Measurements from ENCODE around the gene PIGZ. TPM values are rescaled to one million over a fixed set of nuclear protein-coding genes. Genes with fewer than 3 reads are reported as not detected.

PIGZ gene
- total RNA-seq, 1 experiment from 2014 or later = 0.15 TPM

DNA sequence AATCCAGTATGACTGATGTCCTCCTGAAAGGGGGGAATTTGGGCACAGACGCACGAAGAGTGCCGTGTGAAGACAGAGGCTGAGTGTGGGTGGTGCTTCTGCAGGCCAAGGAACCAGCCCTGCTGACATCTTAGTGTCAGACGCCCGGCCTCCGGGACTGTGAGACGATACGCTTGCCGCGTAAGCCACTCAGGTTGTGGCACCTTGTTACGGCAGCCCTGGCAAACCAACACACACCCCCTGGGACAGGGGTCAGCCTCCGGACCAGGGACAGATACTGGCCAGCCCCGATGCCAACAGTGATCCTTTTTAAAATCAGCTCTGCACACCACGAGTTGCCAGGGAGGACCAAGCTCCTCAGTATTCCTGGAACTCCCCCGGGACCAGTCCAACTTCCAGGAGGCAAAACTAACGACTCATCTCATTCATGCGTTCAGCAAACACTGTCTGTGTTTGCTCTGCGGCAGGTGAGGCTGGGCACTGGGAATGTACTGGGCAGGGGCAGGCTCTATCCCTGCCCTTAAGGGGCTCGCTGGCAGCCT is 21.2 kb upstream of the PIGZ start:
- no peak overlapping the region for H3K27ac Mint-ChIP-seq
- H3K4me3 Mint-ChIP-seq = no peak overlapping the region
- no peak overlapping the region for H2AK5ac ChIP-seq (ENCODE audit: insufficient read length, low read length)
- no peak overlapping the region for H3K9ac ChIP-seq (ENCODE audit: extremely low read depth, insufficient read length, low read length)
- H3K79me1 ChIP-seq (ENCODE audit: insufficient read depth, low read depth, low read length, poor library complexity, severe bottlenecking) = no peaks in the 10 kb centered on the region
- H4K91ac ChIP-seq (ENCODE audit: insufficient read length, low read depth, low read length) = no peak overlapping the region
- no CpG with 5 or more reads among the region's 19 CpGs for WGBS (ENCODE audit: extremely low coverage, insufficient read length, low lambda C conversion rate)
- H3K79me2 ChIP-seq (ENCODE audit: insufficient read depth, low read length) = no peaks in the 10 kb centered on the region
- H3K9me3 ChIP-seq (ENCODE audit: control insufficient read depth, low read depth, low read length) = no peaks in the 10 kb centered on the region
- H4K8ac ChIP-seq (replicated peaks; ENCODE audit: insufficient read length, low read depth, low read length) = no peak overlapping the region
- no peak overlapping the region for H2BK20ac ChIP-seq (ENCODE audit: low read depth, low read length, poor library complexity, severe bottlenecking)
- H2BK120ac ChIP-seq (ENCODE audit: low read depth, low read length, poor library complexity, severe bottlenecking) = no peak overlapping the region
- no peak overlapping the region for H2BK5ac ChIP-seq (ENCODE audit: insufficient read length, low read length)
- H3K14ac ChIP-seq (ENCODE audit: insufficient read depth, low read length) = no peak overlapping the region; the same call in 1 of the 2 replicates
- peaks cover 0 to 10% of the 10 kb centered on the region in 2 experiments; a peak in 3 of 4 replicates for H3K4me1 Mint-ChIP-seq
- no peaks in the 10 kb centered on the region; a peak in 1 of 5 replicates for H3K9me3 Mint-ChIP-seq
- H3K4me1 ChIP-seq (ENCODE audit: insufficient read depth, low read length) = no peaks in the 10 kb centered on the region
- DNase-seq = no peak
- H2BK15ac ChIP-seq (ENCODE audit: low read depth, low read length) = no peak overlapping the region
- no peak overlapping the region for H3K23ac ChIP-seq (ENCODE audit: insufficient read length, low read depth, low read length)
- no peak overlapping the region for H3K4ac ChIP-seq (ENCODE audit: low read depth, low read length)
- H3K56ac ChIP-seq (ENCODE audit: insufficient read length, low read depth, low read length) = no peak overlapping the region
- no peak overlapping the region for H2BK12ac ChIP-seq (ENCODE audit: insufficient read length, low read depth, low read length)
- no peak overlapping the region for H4K5ac ChIP-seq (ENCODE audit: insufficient read length, low read depth, low read length)
- no peak overlapping the region for H2AFZ ChIP-seq (ENCODE audit: low read length)
- no peak overlapping the region for H3T11ph ChIP-seq (ENCODE audit: low read length)
- no peaks in the 10 kb centered on the region for H3K23me2 ChIP-seq (ENCODE audit: insufficient read length, low read depth, low read length, poor library complexity, severe bottlenecking)
- TF ChIP-seq CTCF (conservative IDR thresholded peaks at IDR 0.05) = no peak
- no peaks in the 10 kb centered on the region for H4K20me1 ChIP-seq (ENCODE audit: control insufficient read depth, insufficient read depth, insufficient read length)
- no peaks in the 10 kb centered on the region for H3K27me3 ChIP-seq (ENCODE audit: insufficient read depth, low read length)
- H3K27ac ChIP-seq (ENCODE audit: insufficient read length, low read depth, low read length) = no peak overlapping the region
- no peak overlapping the region for H3K4me2 ChIP-seq (ENCODE audit: insufficient read depth, insufficient read length, low read length)
- H3K27me3 Mint-ChIP-seq (ENCODE audit: low read depth) = peaks cover 2% of the 10 kb centered on the region
- H3K18ac ChIP-seq (ENCODE audit: insufficient read length, low read depth, low read length) = no peak overlapping the region
- no peaks in the 10 kb centered on the region for H3K36me3 Mint-ChIP-seq (ENCODE audit: insufficient read depth in 1 of 3, low read depth in 3 of 3)
